Measurements from ENCODE around the gene CKAP5.

- TF ChIP-seq FOXM1 (IDR thresholded peaks at IDR 0.05; ENCODE audit: borderline replicate concordance) (no peak), BHLHE40 (IDR thresholded peaks at IDR 0.05; ENCODE audit: borderline replicate concordance) (no peak), ELF4 (IDR thresholded peaks at IDR 0.05) (no peak), FOXA1 (IDR thresholded peaks at IDR 0.05) (no peak), HDGF (IDR thresholded peaks at IDR 0.05; ENCODE audit: borderline replicate concordance) (no peak), SP1 (IDR thresholded peaks at IDR 0.05) (no peak), ARNT (IDR thresholded peaks at IDR 0.05) (no peak), NFRKB (IDR thresholded peaks at IDR 0.05) (no peak), ZNF384 (IDR thresholded peaks at IDR 0.05) (no peak), PKNOX1 (IDR thresholded peaks at IDR 0.05) (no peak), TARDBP (IDR thresholded peaks at IDR 0.05) (no peak)
These were observed 46.0 kb upstream of the CKAP5 start for GRCh38 chr11:46892109-46892508.
